NCI-H524 (cell line): ENCODE results near the gene TMEM25.
"Not testable (repeated sequence)": the region's sequence is repeated elsewhere in the genome, so short reads cannot be mapped to it uniquely, and the experiment has no call there.

Experiments
- DNase-seq, 2 experiments: peaks; one replicate each; lab custom pipeline; 2025; lab: John Stamatoyannopoulos, UW

TMEM25 gene

DNA sequence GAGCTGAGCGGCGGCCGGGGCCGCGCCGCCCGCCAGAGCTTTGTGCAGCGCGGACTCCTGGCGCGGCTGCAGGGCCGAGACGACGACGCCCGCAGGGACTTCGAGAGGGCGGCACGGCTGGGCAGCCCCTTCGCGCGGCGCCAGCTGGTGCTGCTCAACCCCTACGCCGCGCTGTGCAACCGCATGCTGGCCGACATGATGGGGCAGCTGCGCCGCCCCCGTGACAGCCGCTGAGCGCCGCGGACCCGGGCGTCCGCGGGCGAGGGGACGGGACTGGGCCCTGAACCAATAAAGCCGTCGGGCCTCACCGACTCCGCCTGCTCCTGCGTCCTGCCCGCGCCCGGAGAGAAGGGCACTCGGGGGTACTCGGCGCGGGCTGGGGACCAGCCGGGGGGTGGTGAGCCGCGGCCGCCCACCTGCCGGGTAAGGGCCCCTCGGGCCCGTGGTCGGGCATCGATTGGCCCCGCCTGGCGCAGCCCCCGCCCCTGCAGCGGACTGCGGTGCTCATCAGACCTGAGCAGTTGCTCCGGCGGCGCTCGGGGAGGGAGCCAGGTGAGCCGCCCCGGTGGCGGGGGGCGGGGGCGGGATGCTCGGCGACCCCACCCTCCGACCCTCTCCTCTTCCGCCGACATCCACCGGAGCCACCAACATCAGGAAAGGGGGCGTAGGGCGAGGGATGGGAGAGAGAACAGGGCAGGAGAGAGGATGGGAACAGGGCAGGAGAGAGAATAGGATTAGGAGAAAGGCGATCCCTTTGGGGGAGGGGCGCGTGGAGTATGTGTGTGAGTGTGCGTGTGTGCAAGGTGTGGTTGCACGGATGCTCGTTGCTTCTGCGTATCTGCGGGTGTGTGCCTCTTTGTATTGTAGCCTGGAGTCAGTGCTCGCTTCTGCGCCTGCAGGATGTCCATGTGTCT, at the start of gene TMEM25:
TMEM25 (plus strand) TSS at position 510 of the 914 bp plus-strand sequence. CDS start 610 bp downstream, outside the sequence.
- DNase-seq = peak; percentile 16 to 73

- DNase-seq = not testable (repeated sequence)
Observed at GRCh38 chr11:118481238-118481637, 49.8 kb upstream of the TMEM25 start.

- no peak for DNase-seq
Observed at GRCh38 chr11:118484405-118484804, 46.6 kb upstream of the TMEM25 start.

DNA sequence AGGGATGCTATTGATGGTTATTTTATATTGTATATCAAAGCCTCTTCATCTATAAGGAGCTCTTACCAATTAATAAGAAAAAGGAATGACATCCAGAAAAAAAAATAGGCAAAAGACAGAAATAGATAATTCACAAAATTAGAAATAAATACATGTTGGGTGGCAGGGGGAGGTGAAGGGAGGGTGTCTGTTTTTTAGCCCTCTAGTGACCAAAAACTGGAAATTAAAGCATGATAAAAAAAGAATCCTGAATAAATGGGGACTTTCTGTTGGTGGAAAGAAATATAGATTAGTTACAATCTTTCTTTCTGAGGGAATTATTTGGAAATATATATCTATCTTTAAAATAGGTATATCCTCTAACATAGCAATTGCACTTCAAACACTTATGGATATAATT, 45.7 kb upstream of the TMEM25 start:
- no peak for DNase-seq

GRCh38 chr11:118488480-118489109, 42.4 kb upstream of the TMEM25 start:
- peak; percentile 14 to 52 for DNase-seq

DNA sequence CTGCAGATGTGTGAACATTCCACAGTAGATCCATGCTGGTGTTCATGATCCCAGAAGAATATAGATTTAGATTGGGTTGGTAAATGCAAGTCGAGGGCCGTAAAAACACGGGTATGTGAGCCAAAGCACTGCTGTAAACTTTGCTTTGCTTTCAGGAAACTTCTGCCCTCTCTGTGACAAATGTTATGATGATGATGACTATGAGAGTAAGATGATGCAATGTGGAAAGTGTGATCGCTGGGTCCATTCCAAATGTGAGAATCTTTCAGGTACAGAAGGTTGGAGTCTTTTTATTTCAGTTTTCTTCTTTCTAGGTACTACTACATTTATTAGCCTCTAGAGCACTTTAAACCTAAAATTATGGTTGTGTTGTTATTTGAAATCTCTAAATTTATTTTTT, 40.0 kb upstream of the TMEM25 start:
- DNase-seq = no peak

DNA sequence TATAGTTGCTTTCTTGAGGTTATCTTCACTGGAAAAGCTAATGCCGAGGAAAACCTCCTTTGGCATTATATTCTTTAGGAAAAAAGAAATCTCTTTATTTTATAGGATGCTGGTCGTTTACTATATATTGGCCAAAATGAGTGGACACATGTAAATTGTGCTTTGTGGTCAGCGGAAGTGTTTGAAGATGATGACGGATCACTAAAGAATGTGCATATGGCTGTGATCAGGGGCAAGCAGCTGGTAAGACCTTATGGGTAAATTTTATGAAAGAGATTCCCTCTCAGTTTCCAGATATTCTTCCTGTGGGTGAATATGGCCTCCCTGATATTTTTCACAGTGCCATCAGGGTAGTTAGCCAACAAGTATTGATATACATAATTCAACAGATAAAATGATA, 33.2 kb upstream of the TMEM25 start:
- no peak for DNase-seq

DNA sequence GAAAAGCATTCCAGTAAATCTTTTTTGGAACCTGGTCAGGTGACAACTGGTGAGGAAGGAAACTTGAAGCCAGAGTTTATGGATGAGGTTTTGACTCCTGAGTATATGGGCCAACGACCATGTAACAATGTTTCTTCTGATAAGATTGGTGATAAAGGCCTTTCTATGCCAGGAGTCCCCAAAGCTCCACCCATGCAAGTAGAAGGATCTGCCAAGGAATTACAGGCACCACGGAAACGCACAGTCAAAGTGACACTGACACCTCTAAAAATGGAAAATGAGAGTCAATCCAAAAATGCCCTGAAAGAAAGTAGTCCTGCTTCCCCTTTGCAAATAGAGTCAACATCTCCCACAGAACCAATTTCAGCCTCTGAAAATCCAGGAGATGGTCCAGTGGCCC, 27.8 kb upstream of the TMEM25 start:
- no peak for DNase-seq

- no peak for DNase-seq
Observed at GRCh38 chr11:118511601-118512000, 19.4 kb upstream of the TMEM25 start.

DNA sequence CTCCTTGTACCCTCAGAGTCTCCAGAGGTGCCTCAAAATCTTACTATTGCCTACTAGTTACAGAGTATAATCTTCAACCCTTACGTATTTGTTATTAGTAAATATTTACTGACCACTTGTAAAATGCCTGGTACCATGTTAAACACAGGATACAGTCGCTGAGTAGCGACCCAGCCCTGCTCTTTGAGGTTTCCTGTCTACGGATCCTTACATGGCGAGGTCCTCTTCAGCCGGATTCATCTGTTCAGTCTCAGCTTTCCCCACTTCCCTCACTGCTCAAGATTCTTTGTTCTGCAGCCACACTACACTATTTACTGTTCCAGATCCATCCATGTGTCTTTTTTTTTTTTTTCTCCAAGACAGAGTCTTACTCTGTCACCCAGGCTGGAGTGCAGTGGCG, 16.9 kb upstream of the TMEM25 start:
- DNase-seq = no peak

- DNase-seq = no peak
Observed at GRCh38 chr11:118519549-118519948, 11.4 kb upstream of the TMEM25 start.

DNA sequence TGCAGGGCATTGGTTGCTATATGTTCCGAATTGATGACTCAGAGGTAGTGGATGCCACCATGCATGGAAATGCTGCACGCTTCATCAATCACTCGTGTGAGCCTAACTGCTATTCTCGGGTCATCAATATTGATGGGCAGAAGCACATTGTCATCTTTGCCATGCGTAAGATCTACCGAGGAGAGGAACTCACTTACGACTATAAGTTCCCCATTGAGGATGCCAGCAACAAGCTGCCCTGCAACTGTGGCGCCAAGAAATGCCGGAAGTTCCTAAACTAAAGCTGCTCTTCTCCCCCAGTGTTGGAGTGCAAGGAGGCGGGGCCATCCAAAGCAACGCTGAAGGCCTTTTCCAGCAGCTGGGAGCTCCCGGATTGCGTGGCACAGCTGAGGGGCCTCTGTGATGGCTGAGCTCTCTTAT, 9.1 kb upstream of the TMEM25 start:
- no peak for DNase-seq

GRCh38 chr11:118522571-118523072, 8.4 kb upstream of the TMEM25 start:
- DNase-seq = peak; percentile 11 to 41

GRCh38 chr11:118524356-118524755, 6.6 kb upstream of the TMEM25 start:
- no peak for DNase-seq

DNA sequence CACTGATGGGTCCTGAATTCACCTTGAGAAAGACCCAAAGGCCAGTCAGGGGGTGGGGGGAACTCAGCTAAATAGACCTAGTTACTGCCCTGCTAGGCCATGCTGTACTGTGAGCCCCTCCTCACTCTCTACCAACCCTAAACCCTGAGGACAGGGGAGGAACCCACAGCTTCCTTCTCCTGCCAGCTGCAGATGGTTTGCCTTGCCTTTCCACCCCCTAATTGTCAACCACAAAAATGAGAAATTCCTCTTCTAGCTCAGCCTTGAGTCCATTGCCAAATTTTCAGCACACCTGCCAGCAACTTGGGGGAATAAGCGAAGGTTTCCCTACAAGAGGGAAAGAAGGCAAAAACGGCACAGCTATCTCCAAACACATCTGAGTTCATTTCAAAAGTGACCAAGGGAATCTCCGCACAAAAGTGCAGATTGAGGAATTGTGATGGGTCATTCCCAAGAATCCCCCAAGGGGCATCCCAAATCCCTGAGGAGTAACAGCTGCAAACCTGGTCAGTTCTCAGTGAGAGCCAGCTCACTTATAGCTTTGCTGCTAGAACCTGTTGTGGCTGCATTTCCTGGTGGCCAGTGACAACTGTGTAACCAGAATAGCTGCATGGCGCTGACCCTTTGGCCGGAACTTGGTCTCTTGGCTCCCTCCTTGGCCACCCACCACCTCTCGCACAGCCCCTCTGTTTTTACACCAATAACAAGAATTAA, 6.1 kb upstream of the TMEM25 start:
- no peak for DNase-seq

GRCh38 chr11:118526688-118527087, 4.3 kb upstream of the TMEM25 start:
- DNase-seq = no peak

DNA sequence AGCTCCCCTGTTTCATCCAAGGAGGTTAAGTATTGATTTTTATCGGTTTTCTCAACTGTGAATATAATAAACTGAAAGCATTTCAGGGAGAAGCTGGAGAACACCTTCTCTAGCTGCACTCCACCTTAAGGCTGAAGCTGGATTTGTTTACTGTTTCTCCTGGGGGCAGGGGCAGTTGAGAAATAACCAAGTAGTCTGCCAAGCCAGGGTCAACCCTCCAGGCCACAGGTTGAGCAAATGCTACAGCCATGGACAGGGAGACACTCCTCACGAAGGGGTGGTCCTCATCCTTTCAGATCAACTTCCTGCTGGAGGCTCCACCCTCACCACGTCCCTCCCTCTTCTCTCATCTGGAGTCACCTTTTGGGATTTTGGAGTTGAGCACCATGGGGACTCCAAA, 3.9 kb upstream of the TMEM25 start, which contains the start of gene TTC36:
TTC36 (plus strand) TSS at position 366 of the 400 bp plus-strand sequence; CDS start at position 387, 21 bp downstream.
- DNase-seq = no peak

DNA sequence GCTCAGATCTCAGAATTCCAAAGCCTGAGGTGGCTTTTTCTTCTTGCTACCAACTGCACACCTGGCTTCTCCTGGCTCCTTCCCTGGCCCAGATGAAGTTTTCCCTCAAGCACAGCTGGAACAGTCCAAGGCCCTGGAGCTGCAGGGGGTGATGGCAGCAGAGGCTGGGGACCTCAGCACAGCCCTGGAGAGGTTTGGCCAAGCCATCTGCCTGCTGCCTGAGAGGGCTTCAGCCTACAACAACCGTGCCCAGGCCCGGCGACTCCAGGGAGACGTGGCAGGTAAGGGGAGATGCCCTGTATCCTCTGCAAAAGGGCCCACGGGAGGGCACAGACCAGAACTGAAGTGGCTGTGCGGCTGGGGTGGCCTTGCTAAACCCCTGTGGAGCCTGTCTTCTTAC, 2.5 kb upstream of the TMEM25 start:
- no peak for DNase-seq

DNA sequence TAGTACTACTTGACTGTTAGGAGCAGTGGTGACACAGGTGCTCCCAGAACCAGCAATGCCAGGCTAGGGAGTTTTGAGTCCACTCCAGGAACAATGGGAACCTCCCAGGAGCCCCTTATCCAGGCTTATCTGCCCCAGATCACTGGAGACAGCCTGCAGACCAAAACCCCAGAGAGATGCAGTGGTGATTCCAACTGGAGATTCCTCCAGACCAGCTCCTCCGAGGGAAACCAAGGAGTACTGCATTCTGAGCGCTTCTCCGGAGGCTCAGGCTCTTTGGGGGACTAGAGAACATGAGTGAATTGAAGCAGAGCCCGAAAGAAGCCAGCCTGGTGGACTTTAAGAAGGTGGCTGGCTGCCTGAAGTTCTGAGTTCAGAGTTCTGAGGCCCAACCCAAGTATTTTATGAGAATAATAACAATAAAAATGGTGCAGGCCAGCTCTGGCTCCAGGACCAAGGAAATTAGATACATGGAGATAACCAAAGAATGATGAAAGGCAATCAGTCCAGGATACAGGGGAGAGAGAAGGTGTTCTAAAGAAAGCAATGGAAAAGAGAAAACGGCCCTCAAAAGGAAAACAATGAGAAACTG, 1.3 kb upstream of the TMEM25 start:
- no peak for DNase-seq

GRCh38 chr11:118530180-118530682, 761 bp upstream of the TMEM25 start:
- no peak for DNase-seq

DNA sequence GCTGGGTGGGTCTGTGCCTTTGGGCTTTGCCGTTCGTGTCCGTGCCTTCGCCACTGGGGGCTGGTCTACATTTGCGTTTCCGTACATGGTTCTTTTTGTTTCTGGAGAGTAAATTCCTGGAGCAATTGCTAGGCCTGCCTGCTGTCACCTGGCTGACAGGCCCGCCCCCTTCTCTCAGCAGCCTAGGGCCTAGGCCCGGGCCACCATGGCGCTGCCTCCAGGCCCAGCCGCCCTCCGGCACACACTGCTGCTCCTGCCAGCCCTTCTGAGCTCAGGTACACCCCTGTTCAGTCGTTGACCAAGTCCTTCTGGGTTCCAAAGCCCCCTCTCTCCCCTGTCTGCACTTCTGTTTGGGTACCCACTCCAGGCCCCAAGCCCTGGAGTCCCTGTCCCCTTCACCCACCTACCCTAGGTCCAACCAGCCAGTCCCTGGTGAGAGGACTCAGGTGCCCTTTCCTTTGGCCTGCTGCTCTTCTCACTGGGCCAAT, 649 bp downstream of the TMEM25 start:
- no peak for DNase-seq

GRCh38 chr11:118532091-118532490, 1.1 kb downstream of the TMEM25 start:
- no peak for DNase-seq
